Hematopoietic multipotent progenitor cell (in vitro differentiated cells): Measurements from ENCODE around the gene STXBP4. TPM values are rescaled to one million over a fixed set of nuclear protein-coding genes. Genes with fewer than 3 reads are reported as not detected.

Source experiments
- DNase-seq, 3 donors: peaks; one replicate each; pipeline ENCODE4 v3.0.0-alpha.2; 2011 to 2015; ENCODE audit warnings: low read depth in 2 of 3, low spot score in 2 of 3
- small RNA-seq: library from RNA; depleted of rRNA; stranded (forward); fragments of <200 nt; gene quantifications from one replicate; pipeline ENCODE3, GENCODE V24; 2012
- total RNA-seq: library from RNA; depleted of rRNA; stranded (reverse); fragments of >200 nt; gene quantifications from one replicate; pipeline ENCODE4 v1.2.3, GENCODE V29; 2012

STXBP4 gene
- total RNA-seq, 1 donor, result 3.5 TPM

- no peak for DNase-seq
Observed at GRCh38 chr17:55212880-55213279, 244.3 kb downstream of the STXBP4 start.

GRCh38 chr17:55215711-55216110 lies 247.1 kb downstream of the STXBP4 start:
- no peak for DNase-seq

- DNase-seq, result peak in 1 of 3 donors; percentile 57
Observed at GRCh38 chr17:55216888-55217287, 248.3 kb downstream of the STXBP4 start.

GRCh38 chr17:55219459-55219858 lies 250.9 kb downstream of the STXBP4 start:
- DNase-seq, result no peak

GRCh38 chr17:55219934-55220333 lies 251.4 kb downstream of the STXBP4 start:
- DNase-seq, result no peak

Small RNA genes within 50 kb of the gene (small RNA-seq; reads per million reads assigned to genes)
- gene AC007485.1, result not detected

Other genes starting within 250 kb of the STXBP4 start
- 5.1 TPM for gene TOM1L1, start 67.9 kb upstream of the STXBP4 start, total RNA-seq
- gene COX11, start 111 bp upstream of the STXBP4 start, total RNA-seq, result 74.3 TPM